ENCODE data around the gene TLNRD1.

- no peak for TF ChIP-seq EZH2phosphoT487 (IDR thresholded peaks at IDR 0.05; ENCODE audit: low read depth)
- TF ChIP-seq, protein P1, sequence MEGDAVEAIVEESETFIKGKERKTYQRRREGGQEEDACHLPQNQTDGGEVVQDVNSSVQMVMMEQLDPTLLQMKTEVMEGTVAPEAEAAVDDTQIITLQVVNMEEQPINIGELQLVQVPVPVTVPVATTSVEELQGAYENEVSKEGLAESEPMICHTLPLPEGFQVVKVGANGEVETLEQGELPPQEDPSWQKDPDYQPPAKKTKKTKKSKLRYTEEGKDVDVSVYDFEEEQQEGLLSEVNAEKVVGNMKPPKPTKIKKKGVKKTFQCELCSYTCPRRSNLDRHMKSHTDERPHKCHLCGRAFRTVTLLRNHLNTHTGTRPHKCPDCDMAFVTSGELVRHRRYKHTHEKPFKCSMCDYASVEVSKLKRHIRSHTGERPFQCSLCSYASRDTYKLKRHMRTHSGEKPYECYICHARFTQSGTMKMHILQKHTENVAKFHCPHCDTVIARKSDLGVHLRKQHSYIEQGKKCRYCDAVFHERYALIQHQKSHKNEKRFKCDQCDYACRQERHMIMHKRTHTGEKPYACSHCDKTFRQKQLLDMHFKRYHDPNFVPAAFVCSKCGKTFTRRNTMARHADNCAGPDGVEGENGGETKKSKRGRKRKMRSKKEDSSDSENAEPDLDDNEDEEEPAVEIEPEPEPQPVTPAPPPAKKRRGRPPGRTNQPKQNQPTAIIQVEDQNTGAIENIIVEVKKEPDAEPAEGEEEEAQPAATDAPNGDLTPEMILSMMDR (IDR thresholded peaks at IDR 0.05; ENCODE audit: low read depth, low read length) = no peak
These were observed 43.2 kb upstream of the TLNRD1 start for GRCh38 chr15:80957556-80957955.

All from OCI-LY3 (cell line).